Measurements from ENCODE around the gene ABTB2.

DNA sequence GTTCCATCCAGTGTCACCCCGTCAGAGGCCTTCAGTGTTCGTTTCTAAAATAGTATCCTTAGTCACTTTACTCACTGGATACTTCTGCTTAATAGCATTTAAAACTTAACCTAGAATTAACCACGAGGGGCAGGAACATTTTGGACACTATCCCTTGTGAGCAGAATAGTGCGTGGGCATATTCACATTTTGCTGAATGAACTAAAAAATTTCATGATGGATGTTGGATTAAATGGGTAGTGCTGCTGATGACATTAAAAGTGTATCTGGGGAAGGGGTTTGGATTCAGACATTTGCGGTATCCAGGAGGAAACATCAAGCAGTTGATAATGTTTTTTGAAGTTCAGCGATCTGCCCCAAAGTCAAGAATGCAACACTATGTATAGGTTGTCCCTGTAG lies 253.1 kb downstream of the ABTB2 start:
- no peak for TF ChIP-seq EP300 (IDR thresholded peaks at IDR 0.05)
- TF ChIP-seq, protein P1, sequence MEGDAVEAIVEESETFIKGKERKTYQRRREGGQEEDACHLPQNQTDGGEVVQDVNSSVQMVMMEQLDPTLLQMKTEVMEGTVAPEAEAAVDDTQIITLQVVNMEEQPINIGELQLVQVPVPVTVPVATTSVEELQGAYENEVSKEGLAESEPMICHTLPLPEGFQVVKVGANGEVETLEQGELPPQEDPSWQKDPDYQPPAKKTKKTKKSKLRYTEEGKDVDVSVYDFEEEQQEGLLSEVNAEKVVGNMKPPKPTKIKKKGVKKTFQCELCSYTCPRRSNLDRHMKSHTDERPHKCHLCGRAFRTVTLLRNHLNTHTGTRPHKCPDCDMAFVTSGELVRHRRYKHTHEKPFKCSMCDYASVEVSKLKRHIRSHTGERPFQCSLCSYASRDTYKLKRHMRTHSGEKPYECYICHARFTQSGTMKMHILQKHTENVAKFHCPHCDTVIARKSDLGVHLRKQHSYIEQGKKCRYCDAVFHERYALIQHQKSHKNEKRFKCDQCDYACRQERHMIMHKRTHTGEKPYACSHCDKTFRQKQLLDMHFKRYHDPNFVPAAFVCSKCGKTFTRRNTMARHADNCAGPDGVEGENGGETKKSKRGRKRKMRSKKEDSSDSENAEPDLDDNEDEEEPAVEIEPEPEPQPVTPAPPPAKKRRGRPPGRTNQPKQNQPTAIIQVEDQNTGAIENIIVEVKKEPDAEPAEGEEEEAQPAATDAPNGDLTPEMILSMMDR (IDR thresholded peaks at IDR 0.05) = no peak
